Measurements from ENCODE around the gene PTCSC3. TPM values are rescaled to one million over a fixed set of nuclear protein-coding genes. Genes with fewer than 3 reads are reported as not detected.

Gene PTCSC3
- total RNA-seq, 1 experiment from 2014 or later, result not detected

GRCh38 chr14:36151335-36151734 is 25.2 kb downstream of the PTCSC3 start:
- Histone ChIP-seq H4K20me1 (ENCODE audit: low read length) (no peaks in the 10 kb centered on the region), H3K9me2 (replicated peaks; ENCODE audit: low read length) (no peaks in the 10 kb centered on the region), H3K27ac (ENCODE audit: low read length) (no peak overlapping the region), H3K36me3 (ENCODE audit: low read depth, low read length) (no peaks in the 10 kb centered on the region), H2AFZ (ENCODE audit: low read length) (no peak overlapping the region), H3K4me3 (ENCODE audit: low read length) (no peak overlapping the region), H3K27me3 (ENCODE audit: low read length) (peaks cover 4% of the 10 kb centered on the region; the same call in 1 of the 2 replicates), H3K4me1 (ENCODE audit: insufficient read depth, low read length) (no peaks in the 10 kb centered on the region), H3K9ac (ENCODE audit: low read length) (no peak overlapping the region), H3K9me3 (ENCODE audit: low read length) (no peaks in the 10 kb centered on the region), H3F3A (ENCODE audit: low read length, unreplicated experiment) (no peaks in the 10 kb centered on the region), H3K4me2 (ENCODE audit: low read length) (no peak overlapping the region), H3K79me2 (ENCODE audit: low read length) (no peaks in the 10 kb centered on the region)
- POLR2A ChIA-PET (ENCODE audit: unreplicated experiment), result no interaction called here
- CTCF ChIA-PET, result no interaction called here
- intact Hi-C loops (cut with micrococcal nuclease), result no loop called here
- ATAC-seq (no peak), DNase-seq (no peak)
- TF ChIP-seq EZH2phosphoT487 (IDR thresholded peaks at IDR 0.05; ENCODE audit: borderline replicate concordance, low read length), result no peak
- no peak for TF ChIP-seq EZH2 (IDR thresholded peaks at IDR 0.05; ENCODE audit: low read length, unreplicated experiment)
- TF ChIP-seq CTCF (conservative IDR thresholded peaks at IDR 0.05; ENCODE audit: low read depth, low read length), result no peak
- no TSS peak for BruUV-seq (replicated peaks)

- no peak overlapping the region for H2AFZ ChIP-seq (ENCODE audit: low read length)
- DNase-seq (peak; percentile 11), ATAC-seq (no peak)
- H3K9ac ChIP-seq (ENCODE audit: low read length), result no peak overlapping the region
- BruUV-seq (replicated peaks), result no TSS peak
- peaks cover 22% of the 10 kb centered on the region; the same call in 1 of the 2 replicates for H3K27me3 ChIP-seq (ENCODE audit: low read length)
- no peaks in the 10 kb centered on the region for H4K20me1 ChIP-seq (ENCODE audit: low read length)
- H3K79me2 ChIP-seq (ENCODE audit: low read length), result no peaks in the 10 kb centered on the region
- H3K4me1 ChIP-seq (ENCODE audit: insufficient read depth, low read length), result no peaks in the 10 kb centered on the region
- POLR2A ChIA-PET (ENCODE audit: unreplicated experiment), result no interaction called here
- no peaks in the 10 kb centered on the region for H3K9me2 ChIP-seq (replicated peaks; ENCODE audit: low read length)
- no peaks in the 10 kb centered on the region for H3K9me3 ChIP-seq (ENCODE audit: low read length)
- intact Hi-C loops (cut with micrococcal nuclease), result no loop called here
- no peak overlapping the region for H3K4me3 ChIP-seq (ENCODE audit: low read length)
- H3K36me3 ChIP-seq (ENCODE audit: low read depth, low read length), result no peaks in the 10 kb centered on the region
- H3F3A ChIP-seq (ENCODE audit: low read length, unreplicated experiment), result no peaks in the 10 kb centered on the region
- TF ChIP-seq EZH2phosphoT487 (IDR thresholded peaks at IDR 0.05; ENCODE audit: borderline replicate concordance, low read length) (no peak), CTCF (conservative IDR thresholded peaks at IDR 0.05; ENCODE audit: low read depth, low read length) (no peak), EZH2 (IDR thresholded peaks at IDR 0.05; ENCODE audit: low read length, unreplicated experiment) (no peak)
- H3K4me2 ChIP-seq (ENCODE audit: low read length), result no peak overlapping the region
- no peak overlapping the region for H3K27ac ChIP-seq (ENCODE audit: low read length)
- CTCF ChIA-PET, result no interaction called here
Observed at GRCh38 chr14:36134038-36134437, 42.5 kb downstream of the PTCSC3 start.

- H3K79me2 ChIP-seq (ENCODE audit: low read length), result no peaks in the 10 kb centered on the region
Observed at GRCh38 chr14:36132826-36133225, 43.7 kb downstream of the PTCSC3 start.

More at GRCh38 chr14:36132826-36133225, 43.7 kb downstream of the PTCSC3 start:
- no peaks in the 10 kb centered on the region for H3K9me2 ChIP-seq (replicated peaks; ENCODE audit: low read length)
- no peaks in the 10 kb centered on the region for H3F3A ChIP-seq (ENCODE audit: low read length, unreplicated experiment)
- H3K4me1 ChIP-seq (ENCODE audit: insufficient read depth, low read length), result no peaks in the 10 kb centered on the region
- ChIA-PET POLR2A (ENCODE audit: unreplicated experiment) (no interaction called here), CTCF (no interaction called here)
- H3K4me2 ChIP-seq (ENCODE audit: low read length), result no peak overlapping the region
- H3K27ac ChIP-seq (ENCODE audit: low read length), result no peak overlapping the region
- TF ChIP-seq EZH2 (IDR thresholded peaks at IDR 0.05; ENCODE audit: low read length, unreplicated experiment) (no peak), EZH2phosphoT487 (IDR thresholded peaks at IDR 0.05; ENCODE audit: borderline replicate concordance, low read length) (no peak), CTCF (conservative IDR thresholded peaks at IDR 0.05; ENCODE audit: low read depth, low read length) (no peak)
- no peak for DNase-seq
- peaks cover 18% of the 10 kb centered on the region; the same call in 1 of the 2 replicates for H3K27me3 ChIP-seq (ENCODE audit: low read length)
- no peak for ATAC-seq
- no peak overlapping the region for H2AFZ ChIP-seq (ENCODE audit: low read length)
- no TSS peak for BruUV-seq (replicated peaks)
- no peaks in the 10 kb centered on the region for H3K9me3 ChIP-seq (ENCODE audit: low read length)
- no peak overlapping the region for H3K9ac ChIP-seq (ENCODE audit: low read length)
- H3K4me3 ChIP-seq (ENCODE audit: low read length), result no peak overlapping the region
- H4K20me1 ChIP-seq (ENCODE audit: low read length), result no peaks in the 10 kb centered on the region
- intact Hi-C loops (cut with micrococcal nuclease), result no loop called here
- H3K36me3 ChIP-seq (ENCODE audit: low read depth, low read length), result no peaks in the 10 kb centered on the region
